Gastrocnemius medialis (tissue), 4 donors: ENCODE data around the gene EIF5.

ENCODE experiments used
- POLR2A ChIP-seq, 2 donors: fragments of 450-650 bp; IDR thresholded peaks; one replicate each; pipeline ENCODE4 v1.6.1; 2017; ENCODE audit warnings: antibody characterized with exemption in 2 of 2, mild to moderate bottlenecking in 2 of 2, moderate library complexity in 2 of 2
- TF ChIP-seq, protein P1 (sequence below), 5 experiments: fragments of 450-650 bp in 3 of 5; fragments of 200-600 bp in 2 of 5; sonication (generic) in 2 of 5; IDR thresholded peaks in 4 of 5; conservative IDR thresholded peaks in 1 of 5; 1 replicate in 4 of 5; 2 replicates in 1 of 5; pipeline ENCODE4 v1.5.1; 2016 to 2019; ENCODE audit warnings: antibody characterized with exemption in 5 of 5, mild to moderate bottlenecking in 3 of 5, moderate library complexity in 3 of 5

DNA sequence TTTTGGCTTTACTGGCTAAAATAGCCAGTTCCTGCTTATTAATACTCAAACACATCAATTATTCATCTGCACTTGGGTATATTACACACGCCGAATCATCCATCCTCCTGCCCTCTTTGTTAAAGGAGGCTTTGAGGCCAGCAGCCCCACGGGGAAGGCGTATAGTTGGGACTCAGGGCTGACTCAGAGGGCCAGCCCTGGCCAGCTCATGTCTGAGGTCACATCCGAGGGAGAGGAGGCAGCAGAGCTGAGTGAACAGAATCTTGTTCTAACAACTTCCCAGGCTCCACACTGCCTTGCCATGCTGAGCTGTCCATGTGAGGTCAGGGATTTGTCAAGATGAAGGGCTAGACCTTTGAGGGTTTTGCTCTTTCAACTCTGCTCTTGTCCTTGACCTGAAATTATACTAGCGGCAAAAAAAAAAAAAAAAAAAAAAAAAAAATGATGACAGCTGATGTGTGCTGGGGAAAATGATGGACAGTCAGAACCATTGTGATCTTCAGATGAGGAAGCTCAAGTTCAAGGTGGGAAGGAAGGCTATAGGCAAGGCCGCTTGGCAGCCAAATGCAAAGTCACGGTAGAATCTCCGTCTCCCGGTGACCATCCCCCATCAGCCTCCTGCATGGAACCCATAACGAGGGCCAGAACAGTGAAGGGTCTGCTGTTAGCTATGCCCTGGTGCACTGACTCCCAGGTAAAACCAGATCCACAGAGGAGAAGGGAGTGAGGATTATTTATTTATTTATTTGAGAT, 38.7 kb downstream of the EIF5 start:
- TF ChIP-seq, protein P1, sequence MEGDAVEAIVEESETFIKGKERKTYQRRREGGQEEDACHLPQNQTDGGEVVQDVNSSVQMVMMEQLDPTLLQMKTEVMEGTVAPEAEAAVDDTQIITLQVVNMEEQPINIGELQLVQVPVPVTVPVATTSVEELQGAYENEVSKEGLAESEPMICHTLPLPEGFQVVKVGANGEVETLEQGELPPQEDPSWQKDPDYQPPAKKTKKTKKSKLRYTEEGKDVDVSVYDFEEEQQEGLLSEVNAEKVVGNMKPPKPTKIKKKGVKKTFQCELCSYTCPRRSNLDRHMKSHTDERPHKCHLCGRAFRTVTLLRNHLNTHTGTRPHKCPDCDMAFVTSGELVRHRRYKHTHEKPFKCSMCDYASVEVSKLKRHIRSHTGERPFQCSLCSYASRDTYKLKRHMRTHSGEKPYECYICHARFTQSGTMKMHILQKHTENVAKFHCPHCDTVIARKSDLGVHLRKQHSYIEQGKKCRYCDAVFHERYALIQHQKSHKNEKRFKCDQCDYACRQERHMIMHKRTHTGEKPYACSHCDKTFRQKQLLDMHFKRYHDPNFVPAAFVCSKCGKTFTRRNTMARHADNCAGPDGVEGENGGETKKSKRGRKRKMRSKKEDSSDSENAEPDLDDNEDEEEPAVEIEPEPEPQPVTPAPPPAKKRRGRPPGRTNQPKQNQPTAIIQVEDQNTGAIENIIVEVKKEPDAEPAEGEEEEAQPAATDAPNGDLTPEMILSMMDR (IDR thresholded peaks at IDR 0.05 in 4 of 5, conservative IDR thresholded peaks at IDR 0.05 in 1 of 5): no peak
- TF ChIP-seq POLR2A (IDR thresholded peaks at IDR 0.05): no peak
